Measurements from ENCODE around the gene OR6N2. TPM values are rescaled to one million over a fixed set of nuclear protein-coding genes. Genes with fewer than 3 reads are reported as not detected.

The OR6N2 gene
- total and polyA plus RNA-seq, 9 of the 15 experiments (the other 6 are each of a cell fraction or from before 2014, with no cell fraction given): not detected

GRCh38 chr1:158732524-158732923 lies 48.5 kb downstream of the OR6N2 start (continued):
- no peak for TF ChIP-seq CC2D1A (IDR thresholded peaks at IDR 0.05)
- no peak for TF ChIP-seq RBM17 (IDR thresholded peaks at IDR 0.05; ENCODE audit: borderline replicate concordance, low read depth, low read length)
- TF ChIP-seq LEF1 (IDR thresholded peaks at IDR 0.05): peak; percentile 57; the same call in 1 of the 2 replicates
- no peak for TF ChIP-seq RERE (CRISPR knock-in tag; IDR thresholded peaks at IDR 0.05; ENCODE audit: borderline replicate concordance)
- TF ChIP-seq MEIS2 (IDR thresholded peaks at IDR 0.05; ENCODE audit: partially characterized antibody): peak; percentile 42
- no peak for TF ChIP-seq EGR1 (conservative IDR thresholded peaks at IDR 0.05)
- TF ChIP-seq BRD4 (IDR thresholded peaks at IDR 0.05): no peak
- no peak for TF ChIP-seq RAD51 (IDR thresholded peaks at IDR 0.05; ENCODE audit: borderline replicate concordance, low read depth)
- peak; percentile 87 for TF ChIP-seq DPF2 (IDR thresholded peaks at IDR 0.05)
- peak in 1 of 2 experiments; percentile 88; a peak in 1 of 4 replicates for TF ChIP-seq RCOR1 (IDR thresholded peaks at IDR 0.05; ENCODE audit: borderline replicate concordance in 1 of 2, low read depth in 2 of 2, low read length in 2 of 2)
- peak; percentile 84 for TF ChIP-seq CBFA2T3 (IDR thresholded peaks at IDR 0.05)
- TF ChIP-seq EHMT2 (IDR thresholded peaks at IDR 0.05): no peak
- no peak for TF ChIP-seq DEAF1 (CRISPR knock-in tag; IDR thresholded peaks at IDR 0.05)
- no peak for TF ChIP-seq ARID3B (CRISPR knock-in tag; IDR thresholded peaks at IDR 0.05; ENCODE audit: borderline replicate concordance)
- TF ChIP-seq TEAD4 (IDR thresholded peaks at IDR 0.05; ENCODE audit: low read length): peak; percentile 92
- no peak for TF ChIP-seq TEAD4 (CRISPR knock-in tag; IDR thresholded peaks at IDR 0.05; ENCODE audit: borderline replicate concordance)
- TF ChIP-seq CCNT2 (IDR thresholded peaks at IDR 0.05; ENCODE audit: borderline replicate concordance, extremely low read depth, insufficient read length, low read depth, low read length): no peak
- TF ChIP-seq TEAD2 (tag; IDR thresholded peaks at IDR 0.05): peak; percentile 65; the same call in 1 of the 2 replicates
- TF ChIP-seq PTBP1 (IDR thresholded peaks at IDR 0.05; ENCODE audit: low read depth, low read length): no peak
- no peak for TF ChIP-seq TFAP4 (CRISPR knock-in tag; IDR thresholded peaks at IDR 0.05; ENCODE audit: borderline replicate concordance)
- TF ChIP-seq NR2C1 (IDR thresholded peaks at IDR 0.05): no peak
- TF ChIP-seq NR2C1 (tag; IDR thresholded peaks at IDR 0.05): no peak

All from K562 (cell line).